Keratinocyte (primary cell): ENCODE data around the gene ROR1.

Source experiments
- EZH2 ChIP-seq: IDR thresholded peaks from one replicate; pipeline ENCODE4 v1.6.1; 2012; ENCODE audit warnings: inconsistent platforms, mild to moderate bottlenecking, low read length, moderate library complexity
- TF ChIP-seq, protein P1 (sequence below), 3 experiments: IDR thresholded peaks in 1 of 3; conservative IDR thresholded peaks in 1 of 3; optimal IDR thresholded peaks in 1 of 3; 2 replicates in 2 of 3; 3 replicates in 1 of 3; pipeline versions ENCODE3 to v1.5.1; 2011; ENCODE audit warnings: low read length in 3 of 3, mild to moderate bottlenecking in 3 of 3, moderate library complexity in 2 of 3, control low read depth in 1 of 3, inconsistent platforms in 1 of 3; ENCODE audit not compliant: insufficient read depth in 2 of 3; ENCODE audit errors: extremely low read depth in 1 of 3

GRCh38 chr1:63787875-63788274 is 14.1 kb downstream of the ROR1 start:
- TF ChIP-seq EZH2, result no peak
- TF ChIP-seq, protein P1, sequence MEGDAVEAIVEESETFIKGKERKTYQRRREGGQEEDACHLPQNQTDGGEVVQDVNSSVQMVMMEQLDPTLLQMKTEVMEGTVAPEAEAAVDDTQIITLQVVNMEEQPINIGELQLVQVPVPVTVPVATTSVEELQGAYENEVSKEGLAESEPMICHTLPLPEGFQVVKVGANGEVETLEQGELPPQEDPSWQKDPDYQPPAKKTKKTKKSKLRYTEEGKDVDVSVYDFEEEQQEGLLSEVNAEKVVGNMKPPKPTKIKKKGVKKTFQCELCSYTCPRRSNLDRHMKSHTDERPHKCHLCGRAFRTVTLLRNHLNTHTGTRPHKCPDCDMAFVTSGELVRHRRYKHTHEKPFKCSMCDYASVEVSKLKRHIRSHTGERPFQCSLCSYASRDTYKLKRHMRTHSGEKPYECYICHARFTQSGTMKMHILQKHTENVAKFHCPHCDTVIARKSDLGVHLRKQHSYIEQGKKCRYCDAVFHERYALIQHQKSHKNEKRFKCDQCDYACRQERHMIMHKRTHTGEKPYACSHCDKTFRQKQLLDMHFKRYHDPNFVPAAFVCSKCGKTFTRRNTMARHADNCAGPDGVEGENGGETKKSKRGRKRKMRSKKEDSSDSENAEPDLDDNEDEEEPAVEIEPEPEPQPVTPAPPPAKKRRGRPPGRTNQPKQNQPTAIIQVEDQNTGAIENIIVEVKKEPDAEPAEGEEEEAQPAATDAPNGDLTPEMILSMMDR (optimal IDR thresholded peaks at IDR 0.05 in 1 of 3, IDR thresholded peaks at IDR 0.05 in 1 of 3, conservative IDR thresholded peaks at IDR 0.05 in 1 of 3; ENCODE audit: extremely low read depth in 1 of 3, insufficient read depth in 2 of 3, low read length in 3 of 3), result no peak
